AG09309 (cell line): ENCODE measurements around the gene SMYD2.

Experiments used
- DNase-seq: peaks from one replicate; pipeline ENCODE4 v3.0.0-alpha.2; 2010; ENCODE audit warnings: low read depth
- H3K4me3 ChIP-seq: 2 replicates; pipeline ENCODE4 v1.5.1; 2011; ENCODE audit warnings: mild to moderate bottlenecking, low read depth, low read length, moderate library complexity; ENCODE audit not compliant: control insufficient read depth
- TF ChIP-seq, protein P1 (sequence below): IDR thresholded peaks from 2 replicates; pipeline ENCODE4 v1.5.1; 2011; ENCODE audit warnings: mild to moderate bottlenecking, low read depth, low read length, inconsistent platforms; ENCODE audit not compliant: insufficient read depth, control insufficient read depth; ENCODE audit errors: missing control alignments

Gene SMYD2

GRCh38 chr1:214341459-214341858 is 60.5 kb downstream of the SMYD2 start:
- no peak overlapping the region for H3K4me3 ChIP-seq
- DNase-seq, result no peak
- TF ChIP-seq, protein P1, sequence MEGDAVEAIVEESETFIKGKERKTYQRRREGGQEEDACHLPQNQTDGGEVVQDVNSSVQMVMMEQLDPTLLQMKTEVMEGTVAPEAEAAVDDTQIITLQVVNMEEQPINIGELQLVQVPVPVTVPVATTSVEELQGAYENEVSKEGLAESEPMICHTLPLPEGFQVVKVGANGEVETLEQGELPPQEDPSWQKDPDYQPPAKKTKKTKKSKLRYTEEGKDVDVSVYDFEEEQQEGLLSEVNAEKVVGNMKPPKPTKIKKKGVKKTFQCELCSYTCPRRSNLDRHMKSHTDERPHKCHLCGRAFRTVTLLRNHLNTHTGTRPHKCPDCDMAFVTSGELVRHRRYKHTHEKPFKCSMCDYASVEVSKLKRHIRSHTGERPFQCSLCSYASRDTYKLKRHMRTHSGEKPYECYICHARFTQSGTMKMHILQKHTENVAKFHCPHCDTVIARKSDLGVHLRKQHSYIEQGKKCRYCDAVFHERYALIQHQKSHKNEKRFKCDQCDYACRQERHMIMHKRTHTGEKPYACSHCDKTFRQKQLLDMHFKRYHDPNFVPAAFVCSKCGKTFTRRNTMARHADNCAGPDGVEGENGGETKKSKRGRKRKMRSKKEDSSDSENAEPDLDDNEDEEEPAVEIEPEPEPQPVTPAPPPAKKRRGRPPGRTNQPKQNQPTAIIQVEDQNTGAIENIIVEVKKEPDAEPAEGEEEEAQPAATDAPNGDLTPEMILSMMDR, result no peak

GRCh38 chr1:214341932-214342331 is 61.0 kb downstream of the SMYD2 start:
- H3K4me3 ChIP-seq, result no peak overlapping the region
- DNase-seq, result no peak
- TF ChIP-seq, protein P1, result no peak

DNA sequence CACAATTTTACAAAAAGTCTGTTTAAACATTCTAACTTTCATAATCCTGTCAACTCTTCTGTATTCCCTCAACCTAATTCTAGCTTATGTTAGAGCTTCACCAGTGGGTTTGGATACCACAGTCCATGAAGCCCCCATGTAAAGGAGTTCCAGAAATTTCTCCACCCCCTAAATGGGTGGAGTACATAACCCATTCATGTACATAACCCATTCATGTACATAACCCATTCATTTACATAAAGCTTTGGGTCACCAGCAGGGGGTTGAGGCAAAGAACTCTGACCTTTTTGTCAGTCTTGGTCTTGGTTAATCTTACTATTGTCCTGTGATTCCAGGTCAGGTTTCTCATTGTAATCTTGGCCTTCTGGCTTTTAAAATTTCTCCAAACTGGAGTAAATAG is 61.6 kb downstream of the SMYD2 start:
- H3K4me3 ChIP-seq, result no peak overlapping the region
- TF ChIP-seq, protein P1, result no peak
- no peak for DNase-seq

DNA sequence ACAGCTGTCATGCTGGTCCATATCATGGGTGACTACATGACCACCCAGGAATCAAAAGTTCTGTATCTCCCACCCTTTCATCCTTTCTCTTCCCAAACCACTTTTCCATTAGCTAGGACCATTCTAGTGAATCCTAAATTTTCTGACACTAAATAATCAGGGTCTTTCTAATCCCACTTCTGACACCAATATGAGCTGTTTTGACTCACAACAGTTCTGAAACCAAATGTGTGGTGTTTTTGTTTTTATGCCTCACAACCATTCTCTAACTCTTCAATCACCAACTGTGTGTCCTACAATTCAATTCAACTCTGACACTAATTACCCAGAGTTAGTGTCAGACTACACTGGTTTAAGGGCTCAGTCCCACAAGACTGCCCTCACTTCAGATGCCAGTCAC is 63.9 kb downstream of the SMYD2 start:
- DNase-seq, result no peak
- TF ChIP-seq, protein P1, result no peak
- H3K4me3 ChIP-seq, result no peak overlapping the region

- DNase-seq, result no peak
- TF ChIP-seq, protein P1, result no peak
Observed at GRCh38 chr1:214349008-214349407, 68.0 kb downstream of the SMYD2 start.

GRCh38 chr1:214349781-214350180 is 68.8 kb downstream of the SMYD2 start:
- TF ChIP-seq, protein P1, result no peak
- no peak overlapping the region for H3K4me3 ChIP-seq
- no peak for DNase-seq

More at GRCh38 chr1:214349008-214349407, 68.0 kb downstream of the SMYD2 start:
- H3K4me3 ChIP-seq, result no peak overlapping the region

- no peak for DNase-seq
- H3K4me3 ChIP-seq, result no peak overlapping the region
- TF ChIP-seq, protein P1, result no peak
Observed at GRCh38 chr1:214351551-214352277, 70.8 kb downstream of the SMYD2 start.
